Hepatocyte (in vitro differentiated cells): Measurements from ENCODE around the gene TFR2.

Experiments used
- EZH2 ChIP-seq: fragments of 200-600 bp; sonication (generic); IDR thresholded peaks from 2 replicates; pipeline ENCODE4 v1.6.1; 2016; ENCODE audit warnings: antibody characterized with exemption, mild to moderate bottlenecking, borderline replicate concordance
- EZH2phosphoT487 ChIP-seq: fragments of 200-600 bp; sonication (generic); IDR thresholded peaks from one replicate; pipeline ENCODE4 v1.6.1; 2018; ENCODE audit warnings: antibody characterized with exemption, mild to moderate bottlenecking, low read depth, moderate library complexity; ENCODE audit not compliant: unreplicated experiment, severe bottlenecking
- TF ChIP-seq, protein P1 (sequence below): fragments of 200-600 bp; sonication (generic); IDR thresholded peaks from 2 replicates; pipeline ENCODE4 v1.5.1; 2016; ENCODE audit warnings: antibody characterized with exemption, mild to moderate bottlenecking; ENCODE audit not compliant: poor library complexity

DNA sequence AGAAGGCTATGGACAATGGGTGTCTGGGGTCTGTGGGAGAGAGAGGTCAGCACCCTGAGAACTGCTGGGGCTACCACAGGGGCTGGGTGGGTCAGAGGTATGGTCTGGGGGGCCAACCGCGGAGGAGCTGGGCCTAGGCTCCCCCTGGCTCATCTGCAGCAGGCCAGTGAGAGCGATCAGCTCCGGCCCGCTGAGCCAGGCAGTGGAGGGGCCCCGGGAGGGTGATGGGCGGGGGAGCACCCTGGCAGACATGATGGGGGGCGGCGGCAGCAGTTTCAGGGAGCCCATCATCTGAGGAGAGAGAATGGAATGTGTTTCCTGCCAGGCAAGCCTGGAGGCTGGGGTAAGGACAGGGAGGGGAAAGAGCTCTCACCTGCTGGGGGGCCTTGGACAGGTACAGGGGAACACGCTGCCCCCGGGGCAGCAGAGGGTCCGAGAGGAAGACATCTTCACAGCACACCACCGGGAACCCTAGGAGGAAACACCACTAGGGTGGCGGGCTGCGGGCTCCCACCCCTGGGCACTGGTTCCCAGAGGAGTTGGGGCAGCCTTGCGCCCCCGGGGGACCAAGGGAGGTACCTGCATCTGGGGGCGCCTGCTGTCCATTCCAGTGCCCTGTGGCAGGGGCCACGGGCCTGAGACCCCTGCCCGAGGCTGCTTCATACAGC is 68.9 kb downstream of the TFR2 start:
- TF ChIP-seq, protein P1, sequence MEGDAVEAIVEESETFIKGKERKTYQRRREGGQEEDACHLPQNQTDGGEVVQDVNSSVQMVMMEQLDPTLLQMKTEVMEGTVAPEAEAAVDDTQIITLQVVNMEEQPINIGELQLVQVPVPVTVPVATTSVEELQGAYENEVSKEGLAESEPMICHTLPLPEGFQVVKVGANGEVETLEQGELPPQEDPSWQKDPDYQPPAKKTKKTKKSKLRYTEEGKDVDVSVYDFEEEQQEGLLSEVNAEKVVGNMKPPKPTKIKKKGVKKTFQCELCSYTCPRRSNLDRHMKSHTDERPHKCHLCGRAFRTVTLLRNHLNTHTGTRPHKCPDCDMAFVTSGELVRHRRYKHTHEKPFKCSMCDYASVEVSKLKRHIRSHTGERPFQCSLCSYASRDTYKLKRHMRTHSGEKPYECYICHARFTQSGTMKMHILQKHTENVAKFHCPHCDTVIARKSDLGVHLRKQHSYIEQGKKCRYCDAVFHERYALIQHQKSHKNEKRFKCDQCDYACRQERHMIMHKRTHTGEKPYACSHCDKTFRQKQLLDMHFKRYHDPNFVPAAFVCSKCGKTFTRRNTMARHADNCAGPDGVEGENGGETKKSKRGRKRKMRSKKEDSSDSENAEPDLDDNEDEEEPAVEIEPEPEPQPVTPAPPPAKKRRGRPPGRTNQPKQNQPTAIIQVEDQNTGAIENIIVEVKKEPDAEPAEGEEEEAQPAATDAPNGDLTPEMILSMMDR: no peak
- no peak for TF ChIP-seq EZH2
- TF ChIP-seq EZH2phosphoT487: no peak
